ENCODE measurements around the gene ZC3H4.

ZC3H4 gene

DNA sequence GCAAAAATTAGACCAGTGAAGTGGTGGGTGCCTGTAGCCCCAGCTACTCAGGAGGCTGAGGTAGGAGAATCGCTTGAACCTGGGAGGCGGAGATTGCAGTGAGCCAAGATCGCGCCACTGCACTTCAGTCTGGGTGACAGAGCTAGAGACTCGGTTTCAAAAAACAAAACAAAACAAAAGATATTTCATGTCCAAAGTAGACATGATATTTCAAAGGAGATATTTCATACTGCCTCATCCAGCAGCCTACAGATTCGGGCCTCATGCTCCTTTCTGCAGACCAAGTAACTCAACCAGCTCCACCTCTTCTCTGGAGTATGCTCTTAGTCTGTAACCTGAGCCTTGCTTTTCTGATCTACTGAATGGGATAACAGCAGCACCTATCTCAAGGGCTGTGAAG lies 15.0 kb downstream of the ZC3H4 start:
- CTCF ChIA-PET = interaction anchor here (0.6 kb wide), 2 partner anchors 432 to 1725 kb away, joined by 3 to 7 read pairs; no protein-coding TSS in a partner anchor
- DNase-seq (ENCODE audit: low spot score) = no peak
- POLR2A ChIA-PET (ENCODE audit: low non-redundant PET) = interaction anchor here (2.2 kb wide), 1 partner anchor 15 kb away, joined by 6 read pairs; the partner anchor contains the start of gene ZC3H4
- peak overlapping the region; percentile 73 for H3K27ac ChIP-seq
- TF ChIP-seq, protein P1, sequence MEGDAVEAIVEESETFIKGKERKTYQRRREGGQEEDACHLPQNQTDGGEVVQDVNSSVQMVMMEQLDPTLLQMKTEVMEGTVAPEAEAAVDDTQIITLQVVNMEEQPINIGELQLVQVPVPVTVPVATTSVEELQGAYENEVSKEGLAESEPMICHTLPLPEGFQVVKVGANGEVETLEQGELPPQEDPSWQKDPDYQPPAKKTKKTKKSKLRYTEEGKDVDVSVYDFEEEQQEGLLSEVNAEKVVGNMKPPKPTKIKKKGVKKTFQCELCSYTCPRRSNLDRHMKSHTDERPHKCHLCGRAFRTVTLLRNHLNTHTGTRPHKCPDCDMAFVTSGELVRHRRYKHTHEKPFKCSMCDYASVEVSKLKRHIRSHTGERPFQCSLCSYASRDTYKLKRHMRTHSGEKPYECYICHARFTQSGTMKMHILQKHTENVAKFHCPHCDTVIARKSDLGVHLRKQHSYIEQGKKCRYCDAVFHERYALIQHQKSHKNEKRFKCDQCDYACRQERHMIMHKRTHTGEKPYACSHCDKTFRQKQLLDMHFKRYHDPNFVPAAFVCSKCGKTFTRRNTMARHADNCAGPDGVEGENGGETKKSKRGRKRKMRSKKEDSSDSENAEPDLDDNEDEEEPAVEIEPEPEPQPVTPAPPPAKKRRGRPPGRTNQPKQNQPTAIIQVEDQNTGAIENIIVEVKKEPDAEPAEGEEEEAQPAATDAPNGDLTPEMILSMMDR (conservative IDR thresholded peaks at IDR 0.05; ENCODE audit: low read depth) = no peak

DNA sequence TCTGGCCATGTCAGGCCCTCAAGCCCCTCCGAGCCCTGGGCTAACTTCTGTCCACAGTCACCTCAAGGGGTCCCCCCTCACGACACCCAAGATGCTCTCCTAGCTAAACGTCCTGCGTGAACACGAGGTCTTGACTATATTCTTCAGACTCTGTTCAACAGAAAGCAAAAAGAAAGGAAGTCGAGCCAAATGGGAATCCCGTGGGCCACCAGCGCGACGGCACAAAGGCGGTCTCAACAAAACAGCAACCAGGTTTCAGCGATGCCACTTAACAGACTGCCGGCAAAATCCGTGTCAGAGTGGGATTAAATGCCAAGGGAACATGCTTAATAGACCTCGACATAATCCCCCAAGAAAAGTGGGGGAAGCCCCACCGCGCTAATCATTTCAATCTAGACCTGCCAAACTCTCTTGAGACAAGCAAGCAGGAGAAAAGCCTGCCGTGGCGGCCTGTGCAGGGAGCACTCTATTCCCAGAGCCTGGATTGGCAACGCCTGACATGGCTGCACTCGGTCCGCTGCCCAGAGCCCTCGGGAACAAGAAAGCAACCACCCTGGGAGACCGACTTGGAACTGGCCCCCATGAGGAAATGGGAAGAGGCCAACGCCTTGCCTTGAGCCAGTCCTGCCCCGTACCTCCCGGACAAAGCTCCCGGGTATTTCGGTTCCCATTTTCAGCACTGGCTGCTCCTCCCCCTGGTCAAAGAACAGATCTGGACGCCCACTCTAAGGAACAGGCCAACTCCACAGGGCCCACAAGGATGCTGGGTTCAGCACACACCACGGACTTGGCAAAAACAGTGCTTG lies 16.0 kb downstream of the ZC3H4 start:
- POLR2A ChIA-PET (ENCODE audit: low non-redundant PET) = interaction anchor here (2.2 kb wide), 1 partner anchor 16 kb away, joined by 6 read pairs; the partner anchor contains the start of gene ZC3H4
- peak overlapping the region; percentile 73 for H3K27ac ChIP-seq
- TF ChIP-seq, protein P1 (conservative IDR thresholded peaks at IDR 0.05; ENCODE audit: low read depth) = no peak
- no peak for DNase-seq (ENCODE audit: low spot score)
- CTCF ChIA-PET = interaction anchor here (0.9 to 1.2 kb wide), 2 partner anchors 12 to 18 kb away, joined by 3 read pairs; no protein-coding TSS in a partner anchor

DNA sequence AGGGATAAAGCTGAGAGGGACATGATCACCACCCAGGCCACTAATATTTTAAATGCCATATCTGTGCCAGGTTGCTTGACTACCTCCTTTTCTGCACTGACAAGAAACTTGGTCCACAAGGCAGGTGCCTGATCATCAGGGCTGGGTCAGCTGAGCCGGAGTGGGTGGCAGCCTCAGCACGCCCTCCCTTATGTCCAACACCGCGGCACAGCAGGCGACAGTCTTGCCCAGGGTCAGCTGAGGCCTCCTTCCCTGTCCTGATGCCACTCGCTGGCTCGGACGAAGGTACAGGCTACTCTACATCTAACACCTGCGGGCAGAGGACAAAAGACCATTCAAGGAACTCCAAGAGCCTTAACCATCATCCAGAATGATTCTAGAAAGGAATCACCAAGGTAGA lies 16.9 kb downstream of the ZC3H4 start:
- CTCF ChIA-PET = interaction anchor here (0.6 to 1.0 kb wide), 3 partner anchors 12 to 144 kb away, joined by 3 to 4 read pairs (median 4); no protein-coding TSS in a partner anchor
- H3K27ac ChIP-seq = peak overlapping the region; percentile 73
- DNase-seq (ENCODE audit: low spot score) = no peak
- TF ChIP-seq, protein P1 (conservative IDR thresholded peaks at IDR 0.05; ENCODE audit: low read depth) = no peak
- POLR2A ChIA-PET (ENCODE audit: low non-redundant PET) = interaction anchor here (0.8 to 1.3 kb wide), 3 partner anchors 13 to 19 kb away, joined by 3 to 19 read pairs (median 5); partner anchors contain the start of gene ZC3H4

DNA sequence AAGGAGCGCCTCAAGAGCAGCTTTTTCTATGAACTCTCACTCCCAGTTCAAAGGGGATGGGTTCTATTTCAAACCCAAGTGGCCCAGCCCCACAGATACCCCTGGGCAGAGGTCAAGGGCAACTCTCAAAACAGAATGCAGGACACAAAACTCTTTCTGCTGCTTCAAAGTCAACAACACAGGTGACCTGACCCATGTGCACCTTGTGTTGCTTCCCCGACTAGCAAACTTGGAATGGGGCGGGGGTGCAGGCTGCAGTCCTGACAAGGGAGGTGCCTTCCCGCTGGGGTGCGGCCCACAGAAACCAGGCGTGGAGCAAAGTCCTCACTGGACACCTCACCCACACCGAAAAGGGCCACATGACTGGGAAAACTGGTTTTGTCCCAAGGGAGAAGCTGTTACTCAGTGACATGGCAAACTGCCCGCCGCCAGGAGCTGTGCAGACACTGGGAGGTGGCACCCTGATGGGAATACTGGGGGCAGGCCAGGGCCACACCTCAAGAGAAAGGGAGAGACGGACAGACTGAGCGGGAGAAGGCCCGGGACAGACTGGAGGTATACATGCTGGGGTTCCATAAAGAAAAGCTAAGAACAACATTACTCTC lies 17.4 kb downstream of the ZC3H4 start:
- peak; percentile 81 for DNase-seq (ENCODE audit: low spot score)
- peak overlapping the region; percentile 73 for H3K27ac ChIP-seq
- POLR2A ChIA-PET (ENCODE audit: low non-redundant PET) = interaction anchor here (0.8 to 1.3 kb wide), 3 partner anchors 14 to 20 kb away, joined by 3 to 19 read pairs (median 5); partner anchors contain the start of gene ZC3H4
- TF ChIP-seq, protein P1 (conservative IDR thresholded peaks at IDR 0.05; ENCODE audit: low read depth) = no peak
- CTCF ChIA-PET = interaction anchor here (0.6 to 1.0 kb wide), 5 partner anchors 13 to 144 kb away, joined by 3 to 4 read pairs (median 4); no protein-coding TSS in a partner anchor

DNA sequence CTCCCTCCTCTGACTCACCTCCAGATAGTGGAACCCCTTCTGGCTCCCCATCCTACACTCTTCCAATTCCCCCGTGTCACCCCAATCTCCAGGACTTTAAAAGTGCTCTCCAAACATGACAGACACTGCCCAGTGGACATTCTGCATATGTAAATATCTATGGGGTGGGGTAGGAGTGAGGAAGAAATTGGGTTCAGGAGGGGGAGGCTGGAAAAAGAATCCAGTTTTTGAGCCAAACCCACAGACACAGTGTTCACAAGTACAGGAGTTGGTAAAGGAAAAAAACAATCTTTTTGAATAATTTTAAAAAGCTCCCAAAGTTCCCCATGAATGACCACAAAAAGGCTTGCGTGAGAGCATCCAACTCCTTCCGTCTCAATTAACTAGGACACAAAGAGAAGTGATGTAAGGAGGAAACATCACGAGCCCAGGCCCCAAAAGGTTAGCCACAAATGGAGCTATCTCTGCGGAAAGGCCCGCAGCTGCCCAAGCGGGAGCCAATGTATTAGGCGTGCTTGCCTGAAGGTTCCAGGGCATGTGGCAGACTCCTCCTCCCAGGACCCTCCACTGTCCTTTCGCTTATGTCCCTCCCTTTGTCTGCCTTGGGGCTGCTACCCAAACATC lies 18.0 kb downstream of the ZC3H4 start:
- TF ChIP-seq, protein P1 (conservative IDR thresholded peaks at IDR 0.05; ENCODE audit: low read depth) = no peak
- POLR2A ChIA-PET (ENCODE audit: low non-redundant PET) = interaction anchor here (1.3 kb wide), 1 partner anchor 14 kb away, joined by 19 read pairs; no protein-coding TSS in a partner anchor
- DNase-seq (ENCODE audit: low spot score) = no peak
- peak overlapping the region; percentile 73 for H3K27ac ChIP-seq
- CTCF ChIA-PET = interaction anchor here (0.6 to 0.7 kb wide), 2 partner anchors 24 to 36 kb away, joined by 4 read pairs; no protein-coding TSS in a partner anchor
